Measurements from ENCODE around the gene LCN15.
"Not testable (repeated sequence)": the region's sequence is repeated elsewhere in the genome, so short reads cannot be mapped to it uniquely, and the experiment has no call there.

Gene LCN15

DNA sequence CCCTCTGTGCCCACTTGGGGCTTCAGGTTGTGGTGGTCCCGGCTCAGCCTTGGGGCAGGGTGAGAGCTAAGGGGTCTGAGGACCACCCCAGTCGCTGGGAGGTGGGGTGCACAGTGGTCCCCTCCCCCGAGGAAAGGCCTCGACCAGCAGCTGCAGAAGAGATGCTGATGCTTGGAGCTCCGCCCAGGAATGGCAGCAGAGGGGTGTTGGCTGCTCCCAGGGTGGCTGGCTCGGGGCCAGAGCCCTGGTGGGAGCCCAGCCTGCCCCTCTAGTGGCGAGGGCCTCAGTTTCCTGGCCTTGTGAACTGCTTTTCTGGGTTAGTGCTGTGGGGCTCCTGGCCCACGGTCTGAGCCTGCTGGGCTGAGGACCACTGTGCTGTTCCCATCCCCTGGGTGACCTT lies 50.8 kb downstream of the LCN15 start:
- H3K9me3 ChIP-seq (ENCODE audit: severe bottlenecking): no peaks in the 10 kb centered on the region
- no peak for ATAC-seq (ENCODE audit: low read depth)
- TF ChIP-seq, protein P1, sequence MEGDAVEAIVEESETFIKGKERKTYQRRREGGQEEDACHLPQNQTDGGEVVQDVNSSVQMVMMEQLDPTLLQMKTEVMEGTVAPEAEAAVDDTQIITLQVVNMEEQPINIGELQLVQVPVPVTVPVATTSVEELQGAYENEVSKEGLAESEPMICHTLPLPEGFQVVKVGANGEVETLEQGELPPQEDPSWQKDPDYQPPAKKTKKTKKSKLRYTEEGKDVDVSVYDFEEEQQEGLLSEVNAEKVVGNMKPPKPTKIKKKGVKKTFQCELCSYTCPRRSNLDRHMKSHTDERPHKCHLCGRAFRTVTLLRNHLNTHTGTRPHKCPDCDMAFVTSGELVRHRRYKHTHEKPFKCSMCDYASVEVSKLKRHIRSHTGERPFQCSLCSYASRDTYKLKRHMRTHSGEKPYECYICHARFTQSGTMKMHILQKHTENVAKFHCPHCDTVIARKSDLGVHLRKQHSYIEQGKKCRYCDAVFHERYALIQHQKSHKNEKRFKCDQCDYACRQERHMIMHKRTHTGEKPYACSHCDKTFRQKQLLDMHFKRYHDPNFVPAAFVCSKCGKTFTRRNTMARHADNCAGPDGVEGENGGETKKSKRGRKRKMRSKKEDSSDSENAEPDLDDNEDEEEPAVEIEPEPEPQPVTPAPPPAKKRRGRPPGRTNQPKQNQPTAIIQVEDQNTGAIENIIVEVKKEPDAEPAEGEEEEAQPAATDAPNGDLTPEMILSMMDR (IDR thresholded peaks at IDR 0.05; ENCODE audit: poor library complexity, severe bottlenecking): no peak
- no peaks in the 10 kb centered on the region for H3K4me1 ChIP-seq (ENCODE audit: insufficient read depth, poor library complexity, severe bottlenecking)
- peak overlapping the region; percentile 38 for H3K4me3 ChIP-seq (ENCODE audit: severe bottlenecking)
- no peak for DNase-seq (ENCODE audit: low spot score)
- H3K36me3 ChIP-seq (ENCODE audit: low read depth): no peaks in the 10 kb centered on the region
- H3K27ac ChIP-seq (ENCODE audit: poor library complexity, severe bottlenecking): no peak overlapping the region
- H3K27me3 ChIP-seq (ENCODE audit: insufficient read depth, poor library complexity, severe bottlenecking): peaks cover 12% of the 10 kb centered on the region

DNA sequence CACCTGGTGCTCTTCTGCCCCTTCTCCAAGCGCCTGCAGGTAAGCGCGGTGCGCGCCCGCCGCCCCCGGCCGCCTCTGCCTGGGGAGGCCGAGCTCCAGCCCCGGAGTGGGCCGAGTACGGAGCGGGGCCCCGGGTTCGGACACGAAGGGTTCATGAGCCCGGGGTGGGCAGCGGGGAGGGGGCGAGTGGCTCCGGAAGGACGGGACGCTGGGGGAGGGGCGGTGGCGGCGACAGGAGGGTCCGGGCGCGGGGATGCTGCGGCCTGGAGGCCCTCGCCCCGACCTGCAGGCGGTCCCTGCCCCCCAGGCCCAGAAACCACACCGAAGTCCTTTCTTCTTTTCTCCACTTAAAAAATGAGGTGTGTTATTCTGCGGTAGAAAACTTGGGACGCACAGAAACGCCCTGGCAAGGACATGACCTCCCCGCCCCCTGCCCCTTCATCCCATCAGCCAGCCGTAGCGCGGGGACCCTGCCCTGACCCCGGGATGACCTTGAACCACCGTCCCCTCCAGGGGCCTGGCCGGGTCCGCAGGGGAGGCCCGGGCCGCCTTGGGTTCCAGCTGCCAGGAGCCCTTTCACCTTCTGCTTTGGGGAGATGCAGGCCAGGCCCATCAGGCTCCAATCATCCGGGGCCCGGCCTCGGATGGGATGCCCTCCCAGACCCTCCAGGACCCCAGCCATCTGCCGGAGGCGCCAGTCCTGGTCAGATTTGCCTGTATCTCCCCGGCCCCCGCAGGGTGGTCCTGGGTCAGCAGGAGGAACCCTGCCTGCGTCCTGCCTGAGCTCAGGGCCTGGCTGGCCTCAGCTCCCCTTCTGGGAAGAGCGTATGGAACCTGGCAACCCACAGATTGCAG lies 51.4 kb downstream of the LCN15 start:
- no peaks in the 10 kb centered on the region for H3K4me1 ChIP-seq (ENCODE audit: insufficient read depth, poor library complexity, severe bottlenecking)
- no peaks in the 10 kb centered on the region for H3K9me3 ChIP-seq (ENCODE audit: severe bottlenecking)
- H3K27me3 ChIP-seq (ENCODE audit: insufficient read depth, poor library complexity, severe bottlenecking): peaks cover 12% of the 10 kb centered on the region
- no peaks in the 10 kb centered on the region for H3K36me3 ChIP-seq (ENCODE audit: low read depth)
- no peak overlapping the region for H3K27ac ChIP-seq (ENCODE audit: poor library complexity, severe bottlenecking)
- TF ChIP-seq, protein P1 (IDR thresholded peaks at IDR 0.05; ENCODE audit: poor library complexity, severe bottlenecking): no peak
- peak overlapping the region; percentile 38 for H3K4me3 ChIP-seq (ENCODE audit: severe bottlenecking)
- no peak for DNase-seq (ENCODE audit: low spot score)
- ATAC-seq (ENCODE audit: low read depth): no peak; the same call in 2 of the 3 replicates

DNA sequence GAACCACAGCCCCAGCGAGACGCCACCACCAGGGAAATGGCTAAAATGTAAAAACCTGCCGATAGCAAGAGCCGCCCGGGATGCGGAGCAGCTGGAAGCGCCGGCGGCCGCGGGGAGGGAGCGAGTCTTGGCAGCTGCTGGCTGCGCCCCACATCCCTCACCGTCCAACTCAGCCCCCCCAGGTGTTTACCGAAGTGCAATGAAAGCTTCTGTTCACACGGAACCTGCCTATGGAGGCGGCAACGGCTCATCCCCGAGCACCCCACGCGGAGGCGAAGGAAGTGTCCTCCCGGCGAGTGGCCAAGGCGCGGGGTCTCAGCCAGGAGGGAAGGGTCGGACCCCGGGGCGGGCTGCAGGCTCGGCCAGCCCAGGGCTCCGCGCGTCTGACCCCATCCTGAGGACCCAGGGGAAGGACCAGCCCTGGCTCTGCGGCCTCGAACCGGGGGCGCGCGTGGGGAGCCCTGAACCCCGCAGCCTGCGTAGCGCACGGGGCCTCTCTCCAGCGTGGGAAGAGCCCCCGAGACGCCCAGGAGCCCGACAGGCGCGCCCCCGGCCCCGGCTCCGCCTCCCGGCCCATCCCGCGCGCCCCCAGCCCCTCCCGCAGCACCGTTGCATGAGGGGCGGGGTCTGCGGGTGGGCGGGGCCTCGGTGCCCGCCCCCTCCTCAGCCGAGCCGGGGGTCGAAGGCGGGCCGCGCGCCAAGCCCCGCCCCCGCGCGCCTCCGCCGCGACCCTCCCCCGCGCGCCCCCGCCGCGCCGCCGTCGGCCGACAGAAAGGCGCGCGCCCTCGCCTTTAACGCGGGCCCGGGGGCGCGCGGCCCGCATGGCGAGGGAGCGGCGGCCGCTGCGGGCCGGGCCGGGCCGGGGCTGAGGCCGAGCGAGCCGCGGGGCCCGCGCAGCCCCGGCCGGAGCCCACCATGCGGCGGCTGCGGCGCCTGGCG lies 52.3 kb downstream of the LCN15 start, which contains the start of gene DIPK1B:
TSS of gene DIPK1B (plus strand) at position 822 of the 939 bp plus-strand sequence. CDS start at position 916, 94 bp downstream.
- no peak for DNase-seq (ENCODE audit: low spot score)

DNA sequence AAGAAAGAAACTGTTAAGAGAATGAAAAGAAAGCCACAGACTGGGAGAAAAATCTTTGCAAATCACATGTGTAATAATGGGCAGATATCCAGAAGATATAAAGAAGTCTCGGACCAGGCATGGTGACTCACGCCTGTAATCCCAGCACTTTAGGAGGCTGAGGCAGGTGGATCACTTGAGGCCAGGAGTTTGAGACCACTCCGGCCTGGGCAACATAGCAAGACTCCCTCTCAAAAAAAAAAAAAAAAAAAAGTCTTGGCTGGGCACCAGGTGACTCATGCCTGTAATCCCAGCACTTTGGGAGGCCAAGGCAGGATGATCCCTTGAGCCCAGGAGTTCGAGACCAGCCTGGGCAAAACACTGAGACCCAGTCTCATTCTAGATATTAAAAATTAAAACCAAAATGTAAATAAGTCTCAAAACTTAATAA lies 53.1 kb downstream of the LCN15 start:
- not testable (repeated sequence) for H3K36me3 ChIP-seq (ENCODE audit: low read depth); ATAC-seq (ENCODE audit: low read depth); H3K4me3 ChIP-seq (ENCODE audit: severe bottlenecking); DNase-seq (ENCODE audit: low spot score); H3K27ac ChIP-seq (ENCODE audit: poor library complexity, severe bottlenecking); H3K4me1 ChIP-seq (ENCODE audit: insufficient read depth, poor library complexity, severe bottlenecking); H3K9me3 ChIP-seq (ENCODE audit: severe bottlenecking)
- peaks cover 12% of the 10 kb centered on the region for H3K27me3 ChIP-seq (ENCODE audit: insufficient read depth, poor library complexity, severe bottlenecking)

More for the DNA sequence above, 52.3 kb downstream of the LCN15 start, which contains the start of gene DIPK1B:
- TF ChIP-seq, protein P1 (IDR thresholded peaks at IDR 0.05; ENCODE audit: poor library complexity, severe bottlenecking): no peak
- Histone ChIP-seq H3K27me3 (ENCODE audit: insufficient read depth, poor library complexity, severe bottlenecking) (peaks cover 12% of the 10 kb centered on the region), H3K9me3 (ENCODE audit: severe bottlenecking) (no peaks in the 10 kb centered on the region), H3K4me1 (ENCODE audit: insufficient read depth, poor library complexity, severe bottlenecking) (no peaks in the 10 kb centered on the region), H3K27ac (ENCODE audit: poor library complexity, severe bottlenecking) (no peak within 1 kb of the TSS), H3K36me3 (ENCODE audit: low read depth) (no peaks in the 10 kb centered on the region), H3K4me3 (ENCODE audit: severe bottlenecking) (peak within 1 kb of the TSS; percentile 38)
- peak; percentile 12; the same call in 1 of the 3 replicates for ATAC-seq (ENCODE audit: low read depth)

DNA sequence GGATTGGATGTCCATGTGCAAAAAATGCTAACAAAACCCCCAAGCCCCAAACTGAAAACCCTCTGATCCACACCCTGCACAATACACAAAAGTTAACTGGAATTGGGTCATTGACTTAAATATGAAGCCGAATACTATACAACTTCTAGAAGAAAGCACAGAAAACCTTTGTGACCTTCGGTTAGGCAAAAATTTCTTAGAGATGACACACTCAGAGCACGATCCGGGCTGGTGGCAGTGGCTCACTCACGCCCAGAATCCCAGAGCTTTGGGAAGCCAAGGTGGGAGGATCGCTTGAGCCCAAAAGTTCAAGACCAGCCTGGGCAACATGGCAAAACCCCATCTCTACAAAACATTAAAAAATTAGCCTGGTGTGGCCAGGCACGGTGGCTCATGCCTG lies 53.8 kb downstream of the LCN15 start:
- Histone ChIP-seq H3K4me3 (ENCODE audit: severe bottlenecking) (no peak overlapping the region), H3K27me3 (ENCODE audit: insufficient read depth, poor library complexity, severe bottlenecking) (peaks cover 12% of the 10 kb centered on the region), H3K9me3 (ENCODE audit: severe bottlenecking) (no peaks in the 10 kb centered on the region), H3K36me3 (ENCODE audit: low read depth) (no peaks in the 10 kb centered on the region), H3K4me1 (ENCODE audit: insufficient read depth, poor library complexity, severe bottlenecking) (no peaks in the 10 kb centered on the region), H3K27ac (ENCODE audit: poor library complexity, severe bottlenecking) (no peak overlapping the region)
- TF ChIP-seq, protein P1 (IDR thresholded peaks at IDR 0.05; ENCODE audit: poor library complexity, severe bottlenecking): no peak
- no peak for DNase-seq (ENCODE audit: low spot score)
- ATAC-seq (ENCODE audit: low read depth): no peak
